Activated B cell treated with CpG ODN at 0.5 μM for 24 hours (primary cell): ENCODE results near the gene ESPL1. TPM values are rescaled to one million over a fixed set of nuclear protein-coding genes. Genes with fewer than 3 reads are reported as not detected.

Experiments used
- ATAC-seq: fragments of 200-7000 bp; cut with Tn5 transposase; one replicate; pipeline ENCODE4 v1.10.0; 2021; ENCODE audit warnings: low read depth, mild to moderate bottlenecking, moderate library complexity
- CTCF ChIA-PET: fragments of 350-600 bp; sonication (Branson Sonifier 250); formaldehyde crosslinking; loops from one replicate; lab custom pipeline; 2021; ENCODE audit warnings: antibody characterized with exemption; lab: Charles Lee
- POLR2A ChIA-PET: fragments of 350-600 bp; sonication (Branson Sonifier 250); formaldehyde crosslinking; loops from one replicate; lab custom pipeline; 2021; ENCODE audit warnings: antibody characterized with exemption; lab: Charles Lee
- DNase-seq: peaks from one replicate; pipeline ENCODE4 v3.0.0; 2022
- H3K27ac Mint-ChIP-seq: one replicate; pipeline ENCODE4 v1.8.0; 2020; ENCODE audit warnings: mixed read lengths
- H3K27me3 Mint-ChIP-seq: one replicate; pipeline ENCODE4 v1.8.0; 2021; ENCODE audit warnings: mixed read lengths
- H3K36me3 Mint-ChIP-seq: one replicate; pipeline ENCODE4 v1.8.0; 2021; ENCODE audit warnings: low read depth, mixed read lengths
- H3K4me1 Mint-ChIP-seq: one replicate; pipeline ENCODE4 v1.8.0; 2021; ENCODE audit warnings: mixed read lengths
- H3K4me3 Mint-ChIP-seq: one replicate; pipeline ENCODE4 v1.8.0; 2020; ENCODE audit warnings: mild to moderate bottlenecking, mixed read lengths
- H3K9me3 Mint-ChIP-seq: one replicate; pipeline ENCODE4 v1.8.0; 2020; ENCODE audit warnings: mixed read lengths
- CTCF ChIP-seq: fragments of 200-600 bp; IDR thresholded peaks from one replicate; pipeline ENCODE4 v1.8.0; 2022; ENCODE audit warnings: antibody characterized with exemption, mild to moderate bottlenecking
- intact Hi-C: fragments of 100-400 bp; cut with micrococcal nuclease; formaldehyde crosslinking; loops from one replicate; pipeline ENCODE4 v1.15.1; 2024
- total RNA-seq: library from RNA; stranded (reverse); gene quantifications from 2 replicates; pipeline ENCODE4 v1.2.3, GENCODE V29; 2022

The ESPL1 gene
- total RNA-seq, 1 donor from 2014 or later = 8.2 TPM

- no peaks in the 10 kb centered on the region for H3K36me3 Mint-ChIP-seq
- intact Hi-C loops = no loop called here
- POLR2A ChIA-PET = interaction anchor here (0.6 to 0.7 kb wide), 3 partner anchors 25 to 49 kb away, joined by 3 to 6 read pairs (median 4); no protein-coding TSS in a partner anchor
Measured at GRCh38 chr12:53239643-53240258, 28.3 kb upstream of the ESPL1 start.

GRCh38 chr12:53241623-53242412 lies 26.3 kb upstream of the ESPL1 start:
- no peak for ATAC-seq
- intact Hi-C loops = no loop called here
- Mint-ChIP-seq H3K36me3 (no peaks in the 10 kb centered on the region), H3K4me1 (peaks cover 20% of the 10 kb centered on the region), H3K27me3 (peaks cover 4% of the 10 kb centered on the region), H3K27ac (no peak overlapping the region), H3K9me3 (no peaks in the 10 kb centered on the region), H3K4me3 (no peak overlapping the region)
- DNase-seq = no peak
- TF ChIP-seq CTCF = no peak
- CTCF ChIA-PET = interaction anchor here (1.3 kb wide), 2 partner anchors 28 to 84 kb away, joined by 3 to 5 read pairs; no protein-coding TSS in a partner anchor
- POLR2A ChIA-PET = interaction anchor here (0.7 to 1.4 kb wide), 2 partner anchors 10 to 113 kb away, joined by 4 to 10 read pairs; a partner anchor contains a TSS

More at GRCh38 chr12:53239643-53240258, 28.3 kb upstream of the ESPL1 start:
- CTCF ChIA-PET = no interaction called here
- Mint-ChIP-seq H3K27ac (no peak overlapping the region), H3K27me3 (peaks cover 4% of the 10 kb centered on the region), H3K4me1 (peaks cover 37% of the 10 kb centered on the region), H3K9me3 (no peaks in the 10 kb centered on the region), H3K4me3 (no peak overlapping the region)
- ATAC-seq (no peak), DNase-seq (no peak)
- no peak for TF ChIP-seq CTCF

- Mint-ChIP-seq H3K36me3 (no peaks in the 10 kb centered on the region), H3K27ac (no peak overlapping the region), H3K4me1 (peaks cover 13% of the 10 kb centered on the region), H3K9me3 (no peaks in the 10 kb centered on the region), H3K4me3 (no peak overlapping the region), H3K27me3 (peaks cover 4% of the 10 kb centered on the region)
- ChIA-PET CTCF (interaction anchor here (0.8 to 2.9 kb wide), 2 partner anchors 31 to 101 kb away, joined by 3 to 13 read pairs; no protein-coding TSS in a partner anchor), POLR2A (interaction anchor here (0.6 to 1.3 kb wide), 3 partner anchors 20 to 54 kb away, joined by 4 to 6 read pairs (median 4); no protein-coding TSS in a partner anchor)
- no peak for TF ChIP-seq CTCF
- intact Hi-C loops = no loop called here
- DNase-seq (no peak), ATAC-seq (no peak)
Measured at GRCh38 chr12:53244337-53244736, 23.8 kb upstream of the ESPL1 start.

GRCh38 chr12:53245286-53245685 lies 22.8 kb upstream of the ESPL1 start:
- POLR2A ChIA-PET = interaction anchor here (1.3 kb wide), 1 partner anchor 26 kb away, joined by 4 read pairs; no protein-coding TSS in a partner anchor
- no peak overlapping the region for H3K27ac Mint-ChIP-seq
- intact Hi-C loops = no loop called here
- H3K36me3 Mint-ChIP-seq = no peaks in the 10 kb centered on the region
- peaks cover 4% of the 10 kb centered on the region for H3K27me3 Mint-ChIP-seq
- peaks cover 8% of the 10 kb centered on the region for H3K4me1 Mint-ChIP-seq
- no peaks in the 10 kb centered on the region for H3K9me3 Mint-ChIP-seq
- ATAC-seq = no peak
- CTCF ChIA-PET = interaction anchor here (2.9 kb wide), 1 partner anchor 32 kb away, joined by 13 read pairs; no protein-coding TSS in a partner anchor
- no peak overlapping the region for H3K4me3 Mint-ChIP-seq
- DNase-seq = no peak
- TF ChIP-seq CTCF = no peak
